HEK293T (cell line): Measurements from ENCODE around the gene TOP3B.

Experiments used
- CTCF ChIA-PET: fragments of 350-600 bp; formaldehyde crosslinking; extraction: SDS; loops from one replicate; lab custom pipeline; 2021; ENCODE audit warnings: antibody characterized with exemption, inconsistent platforms; lab: Yijun Ruan, JAX
- POLR2A ChIA-PET: fragments of 350-600 bp; formaldehyde crosslinking; extraction: SDS; loops from one replicate; lab custom pipeline; 2020; ENCODE audit warnings: antibody characterized with exemption, inconsistent platforms; lab: Yijun Ruan, JAX
- DNase-seq: peaks from one replicate; pipeline ENCODE4 v3.0.0; 2012; ENCODE audit warnings: mixed read lengths; ENCODE audit errors: extremely low spot score
- ARNT ChIP-seq: fragments of 450-650 bp; IDR thresholded peaks from 2 replicates; pipeline ENCODE4 v1.6.1; 2017; ENCODE audit warnings: mild to moderate bottlenecking
- BHLHE40 ChIP-seq: fragments of 450-650 bp; IDR thresholded peaks from 2 replicates; pipeline ENCODE4 v1.6.1; 2016; ENCODE audit warnings: mild to moderate bottlenecking, moderate library complexity, borderline replicate concordance
- CTBP1 ChIP-seq: fragments of 450-650 bp; IDR thresholded peaks from 2 replicates; pipeline ENCODE4 v1.6.1; 2016; ENCODE audit warnings: borderline replicate concordance
- ELF4 ChIP-seq: fragments of 450-650 bp; IDR thresholded peaks from 2 replicates; pipeline ENCODE4 v1.6.1; 2017; ENCODE audit warnings: antibody characterized with exemption
- FOXA1 ChIP-seq: fragments of 450-650 bp; IDR thresholded peaks from 2 replicates; pipeline ENCODE4 v1.6.1; 2016; ENCODE audit warnings: mild to moderate bottlenecking
- FOXK2 ChIP-seq: fragments of 450-650 bp; IDR thresholded peaks from 2 replicates; pipeline ENCODE4 v1.6.1; 2016; ENCODE audit warnings: mild to moderate bottlenecking
- FOXM1 ChIP-seq: fragments of 450-650 bp; IDR thresholded peaks from 2 replicates; pipeline ENCODE4 v1.6.1; 2017; ENCODE audit warnings: mild to moderate bottlenecking, borderline replicate concordance
- HDGF ChIP-seq: fragments of 450-650 bp; IDR thresholded peaks from 2 replicates; pipeline ENCODE4 v1.6.1; 2017; ENCODE audit warnings: antibody characterized with exemption, borderline replicate concordance
- L3MBTL2 ChIP-seq: fragments of 450-650 bp; conservative IDR thresholded peaks from 2 replicates; pipeline ENCODE4 v1.6.1; 2016; ENCODE audit warnings: mild to moderate bottlenecking
- LEF1 ChIP-seq: fragments of 450-650 bp; IDR thresholded peaks from 2 replicates; pipeline ENCODE4 v1.6.1; 2017; ENCODE audit warnings: mild to moderate bottlenecking, borderline replicate concordance
- NFRKB ChIP-seq: fragments of 450-650 bp; IDR thresholded peaks from 2 replicates; pipeline ENCODE4 v1.6.1; 2016; ENCODE audit warnings: mild to moderate bottlenecking, moderate library complexity
- SP1 ChIP-seq: fragments of 450-650 bp; IDR thresholded peaks from 2 replicates; pipeline ENCODE4 v1.6.1; 2017
- SUZ12 ChIP-seq: fragments of 450-650 bp; IDR thresholded peaks from 2 replicates; pipeline ENCODE4 v1.6.1; 2016; ENCODE audit warnings: mild to moderate bottlenecking
- TARDBP ChIP-seq: fragments of 450-650 bp; IDR thresholded peaks from 2 replicates; pipeline ENCODE4 v1.6.1; 2016
- ZNF384 ChIP-seq: fragments of 450-650 bp; IDR thresholded peaks from 2 replicates; pipeline ENCODE4 v1.6.1; 2016
- TF ChIP-seq, protein P1 (sequence below): fragments of 450-650 bp; IDR thresholded peaks from 2 replicates; pipeline ENCODE4 v1.6.1; 2016

TOP3B gene

DNA sequence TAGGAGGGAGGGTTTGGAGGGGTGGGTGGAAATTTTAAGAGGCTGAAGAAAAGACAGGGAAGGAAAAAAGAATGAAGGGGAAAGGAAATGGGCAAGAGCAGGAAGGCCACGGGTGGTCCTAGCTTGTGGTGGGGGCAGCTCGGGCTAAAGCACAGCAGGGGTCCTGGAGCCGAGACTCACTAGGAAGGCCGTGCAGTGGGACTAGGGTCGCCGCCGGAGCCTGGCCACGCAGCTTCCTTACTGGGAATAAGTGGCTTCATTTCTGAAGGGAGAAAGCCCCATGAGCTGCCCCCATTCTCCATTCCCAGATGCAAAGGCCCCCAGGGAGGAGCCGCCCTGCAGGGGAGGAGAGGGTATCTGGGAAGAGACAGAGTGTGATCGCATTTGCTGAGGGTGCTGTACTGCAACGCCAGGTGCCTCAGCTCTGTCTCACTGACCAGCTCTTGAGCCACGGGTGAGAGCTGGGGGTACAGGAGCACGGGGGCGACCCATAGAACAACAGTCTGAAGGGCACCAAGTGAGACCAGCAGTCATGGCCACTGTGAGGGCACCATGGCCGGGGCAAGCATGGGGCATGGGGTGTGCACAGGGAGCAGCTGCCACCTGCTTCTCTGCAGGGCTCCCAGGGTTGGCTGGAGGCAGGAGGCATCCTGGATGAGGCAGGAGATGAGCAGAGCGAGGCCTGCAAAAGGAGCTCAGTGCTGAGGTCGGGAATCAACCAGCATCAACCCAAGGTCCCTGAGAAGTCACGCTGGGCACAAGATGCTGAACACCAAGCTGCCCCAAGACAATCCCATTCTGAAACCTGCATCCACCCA lies 11.6 kb downstream of the TOP3B start:
- DNase-seq = no peak
- POLR2A ChIA-PET = interaction anchor here (4.4 kb wide), 1 partner anchor 11 kb away, joined by 34 read pairs; the partner anchor contains the start of gene TOP3B
- TF ChIP-seq SP1 (no peak), LEF1 (no peak), HDGF (no peak), SUZ12 (no peak), NFRKB (no peak), CTBP1 (no peak), FOXK2 (no peak), TARDBP (no peak), BHLHE40 (no peak), ARNT (no peak), FOXM1 (no peak), FOXA1 (no peak), ZNF384 (no peak), L3MBTL2 (no peak), ELF4 (no peak)
- TF ChIP-seq, protein P1, sequence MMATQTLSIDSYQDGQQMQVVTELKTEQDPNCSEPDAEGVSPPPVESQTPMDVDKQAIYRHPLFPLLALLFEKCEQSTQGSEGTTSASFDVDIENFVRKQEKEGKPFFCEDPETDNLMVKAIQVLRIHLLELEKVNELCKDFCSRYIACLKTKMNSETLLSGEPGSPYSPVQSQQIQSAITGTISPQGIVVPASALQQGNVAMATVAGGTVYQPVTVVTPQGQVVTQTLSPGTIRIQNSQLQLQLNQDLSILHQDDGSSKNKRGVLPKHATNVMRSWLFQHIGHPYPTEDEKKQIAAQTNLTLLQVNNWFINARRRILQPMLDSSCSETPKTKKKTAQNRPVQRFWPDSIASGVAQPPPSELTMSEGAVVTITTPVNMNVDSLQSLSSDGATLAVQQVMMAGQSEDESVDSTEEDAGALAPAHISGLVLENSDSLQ = no peak
- CTCF ChIA-PET = interaction anchor here (0.6 kb wide), 1 partner anchor 33 kb away, joined by 3 read pairs; no protein-coding TSS in a partner anchor

DNA sequence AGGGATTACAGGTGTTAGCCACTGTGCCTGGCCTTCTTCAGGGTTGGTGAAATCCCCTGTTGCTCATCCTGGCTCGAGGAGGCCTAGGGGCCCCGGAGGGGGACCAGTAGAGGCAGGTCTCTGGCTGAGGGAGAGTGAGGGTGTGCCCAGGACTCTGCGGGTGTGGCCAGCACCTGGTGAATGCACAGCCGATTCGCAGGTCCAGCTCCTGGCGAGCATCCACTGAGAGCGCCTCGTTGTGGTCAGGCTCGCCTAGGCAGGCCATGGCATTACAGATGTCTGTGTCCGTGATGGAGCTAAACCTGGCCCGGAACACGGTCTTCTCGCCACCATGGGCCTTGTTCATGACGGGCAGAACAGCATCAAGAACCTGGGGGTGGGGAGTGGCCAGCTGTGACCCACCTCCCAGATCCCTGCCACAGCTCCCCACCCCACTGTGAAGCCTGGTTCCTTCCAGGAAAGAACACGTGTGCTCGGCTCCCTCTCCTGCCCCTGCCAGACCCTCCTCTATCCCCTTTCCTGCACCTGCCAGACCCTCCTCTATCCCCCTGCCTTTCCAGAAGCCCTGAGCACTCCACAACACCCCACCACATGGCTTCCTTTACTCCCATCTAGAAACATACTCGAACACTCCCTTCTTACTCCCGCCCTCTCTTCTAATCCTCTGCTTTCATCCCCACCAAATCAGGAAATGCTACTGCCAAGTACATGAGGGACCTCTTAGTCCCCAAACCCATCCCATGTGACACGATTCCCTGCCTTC lies 12.4 kb downstream of the TOP3B start:
- POLR2A ChIA-PET = interaction anchor here (4.4 kb wide), 1 partner anchor 12 kb away, joined by 34 read pairs; the partner anchor contains the start of gene TOP3B
- TF ChIP-seq FOXA1 (no peak), ARNT (no peak), FOXM1 (no peak)
- CTCF ChIA-PET = no interaction called here
- no peak for DNase-seq

DNA sequence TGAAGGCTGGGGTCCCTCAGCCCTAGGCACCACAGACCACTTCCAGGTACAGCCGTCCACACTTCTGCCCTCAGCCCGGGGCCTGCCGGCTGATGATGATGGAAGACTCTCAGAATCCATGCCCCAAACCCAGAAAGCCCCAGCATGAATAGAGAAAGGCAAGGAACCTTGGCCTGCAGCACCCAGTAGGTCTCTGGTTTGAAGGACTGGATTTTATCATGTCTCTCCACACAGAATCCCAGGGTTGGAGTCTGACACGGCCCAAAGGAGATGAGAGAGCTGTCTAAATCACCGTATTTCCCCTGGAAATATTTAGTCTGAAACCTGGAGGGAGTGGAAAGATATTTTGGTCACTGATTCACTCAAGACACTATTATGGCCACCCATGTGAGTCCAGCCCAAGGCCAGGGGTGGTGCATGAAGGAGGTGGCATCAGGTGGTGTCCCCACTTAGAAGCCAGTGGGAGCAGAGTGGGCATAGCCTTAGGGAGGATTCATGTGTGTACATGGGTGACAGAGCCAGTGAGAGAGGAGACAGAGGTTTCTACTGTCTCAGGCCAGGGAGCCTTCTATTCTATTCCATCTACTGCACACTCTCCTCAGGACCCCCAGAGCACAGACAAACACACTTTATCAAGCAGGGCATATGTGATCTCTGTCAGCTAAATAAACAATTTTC lies 14.0 kb downstream of the TOP3B start:
- CTCF ChIA-PET = no interaction called here
- DNase-seq = no peak
- POLR2A ChIA-PET = interaction anchor here (0.7 to 4.4 kb wide), 2 partner anchors 13 to 119 kb away, joined by 3 to 34 read pairs; partner anchors contain the start of gene TOP3B
- TF ChIP-seq ELF4 = no peak
- TF ChIP-seq SP1 = no peak
- no peak for TF ChIP-seq FOXK2
- no peak for TF ChIP-seq NFRKB

DNA sequence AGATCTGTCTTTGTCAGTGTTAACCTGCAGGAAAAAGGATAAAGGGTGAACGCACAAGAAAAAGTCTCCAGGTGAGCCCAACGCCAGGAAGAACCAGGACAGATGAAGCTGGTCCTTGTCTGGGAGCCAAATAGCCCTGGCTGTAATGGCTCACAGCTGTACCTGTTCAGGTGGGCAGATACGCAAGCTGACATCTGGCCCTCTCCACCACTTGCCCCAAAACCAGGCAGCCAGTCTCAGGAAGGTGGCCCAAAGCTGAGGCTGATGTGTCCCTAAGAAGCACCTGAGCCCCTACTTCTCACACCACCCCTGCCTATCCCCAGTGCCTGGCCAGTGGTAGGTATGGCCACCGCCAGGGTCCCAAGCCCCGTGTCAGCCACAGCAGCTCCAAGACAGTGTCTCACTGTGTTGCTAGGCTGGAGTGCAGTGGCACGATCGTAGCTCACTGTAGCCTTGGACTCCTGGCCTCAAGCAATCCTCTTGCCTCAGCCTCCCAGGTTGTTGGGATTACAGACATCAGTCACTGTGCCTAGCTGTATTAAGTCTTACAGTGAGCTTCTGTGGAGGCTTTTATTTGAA lies 14.8 kb downstream of the TOP3B start:
- TF ChIP-seq CTBP1 = no peak
- no peak for TF ChIP-seq FOXK2
- TF ChIP-seq L3MBTL2 = no peak
- TF ChIP-seq, protein P1 = no peak
- TF ChIP-seq SUZ12 = no peak
- TF ChIP-seq FOXM1 = no peak
- TF ChIP-seq NFRKB = no peak
- no peak for TF ChIP-seq SP1
- TF ChIP-seq HDGF = no peak
- no peak for TF ChIP-seq ELF4
- TF ChIP-seq BHLHE40 = no peak
- no peak for TF ChIP-seq FOXA1
- TF ChIP-seq ARNT = no peak
- no peak for TF ChIP-seq TARDBP
- TF ChIP-seq ZNF384 = no peak
- no peak for DNase-seq
- POLR2A ChIA-PET = no interaction called here
- CTCF ChIA-PET = no interaction called here

DNA sequence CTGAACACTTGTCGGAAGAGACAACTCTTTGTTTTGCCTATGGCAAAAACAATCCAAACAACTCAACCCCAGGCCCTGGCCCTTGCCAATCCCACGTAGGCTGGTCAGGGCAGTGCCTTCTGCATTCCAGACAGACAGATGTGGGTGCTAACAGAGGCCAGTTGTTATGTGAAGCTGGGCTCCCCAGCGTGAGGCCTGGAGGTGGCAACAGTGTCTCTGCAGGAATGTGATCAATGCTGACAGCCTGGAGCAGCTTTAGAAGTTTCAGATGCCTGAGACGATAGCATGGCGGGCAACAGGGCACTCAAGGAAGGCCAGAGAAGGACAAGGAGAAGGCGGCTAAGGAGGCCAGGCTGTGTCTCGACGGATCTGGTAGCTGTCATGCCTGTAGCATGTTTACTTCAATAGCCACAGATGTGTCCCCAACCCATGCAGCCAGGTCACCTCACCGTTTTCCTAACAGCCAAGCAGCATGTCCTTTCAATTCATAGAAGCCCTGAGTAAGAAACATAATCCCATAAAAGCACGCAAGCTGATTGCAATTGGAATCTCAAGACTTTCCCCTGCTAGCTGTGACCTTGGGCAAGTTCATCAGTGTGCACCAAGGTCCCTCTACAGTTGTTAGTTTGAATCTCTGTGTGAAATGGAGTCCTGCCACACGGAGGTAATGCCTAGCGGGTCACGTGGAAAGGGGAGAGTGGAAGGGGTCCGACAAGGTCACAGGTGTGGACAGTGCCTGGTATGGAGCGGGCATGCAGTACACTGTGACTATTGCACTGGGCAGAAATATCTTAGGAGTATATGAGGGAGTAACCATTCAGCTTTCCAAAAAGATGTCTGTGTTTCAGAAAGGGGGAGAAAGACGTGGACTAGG lies 15.7 kb downstream of the TOP3B start:
- TF ChIP-seq TARDBP (no peak), L3MBTL2 (no peak), ELF4 (no peak), NFRKB (no peak), HDGF (no peak), FOXK2 (no peak), FOXM1 (no peak), FOXA1 (no peak), SUZ12 (no peak), SP1 (no peak), ZNF384 (no peak), ARNT (no peak), BHLHE40 (no peak), LEF1 (no peak)
- TF ChIP-seq, protein P1 = no peak
- no peak for DNase-seq
- ChIA-PET POLR2A (no interaction called here), CTCF (no interaction called here)
